Measurements from ENCODE around the gene SKA1. TPM values are rescaled to one million over a fixed set of nuclear protein-coding genes. Genes with fewer than 3 reads are reported as not detected.

The SKA1 gene
- total RNA-seq, 4 donors from 2014 or later = 0.13 to 0.77 TPM; not detected in 2

GRCh38 chr18:50356036-50356945 lies 18.6 kb upstream of the SKA1 start:
- Histone ChIP-seq H3K27me3 (peaks cover 29% of the 10 kb centered on the region), H3K4me3 (no peak overlapping the region), H3K9me3 (no peaks in the 10 kb centered on the region), H3K4me1 (no peaks in the 10 kb centered on the region), H3K36me3 (no peaks in the 10 kb centered on the region), H3K27ac (no peak overlapping the region)
- WGBS, 2 donors (ENCODE audit: low coverage in 1 of 2) = 9 to 22% methylated on average over 4 of the region's 4 CpGs
- TF ChIP-seq CTCF (IDR thresholded peaks at IDR 0.05) (no peak), POLR2AphosphoS5 (IDR thresholded peaks at IDR 0.05) (no peak), POLR2A (IDR thresholded peaks at IDR 0.05) (no peak), EP300 (IDR thresholded peaks at IDR 0.05) (no peak)
- no peak for ATAC-seq

- no peaks in the 10 kb centered on the region for H3K36me3 ChIP-seq
- no peak for TF ChIP-seq EP300 (IDR thresholded peaks at IDR 0.05)
- no peak for TF ChIP-seq POLR2A (IDR thresholded peaks at IDR 0.05)
- no peak for TF ChIP-seq CTCF (IDR thresholded peaks at IDR 0.05)
- no peak for TF ChIP-seq POLR2AphosphoS5 (IDR thresholded peaks at IDR 0.05)
- H3K27ac ChIP-seq = no peak overlapping the region
- peaks cover 15% of the 10 kb centered on the region for H3K27me3 ChIP-seq
- H3K4me3 ChIP-seq = no peak overlapping the region
- no peaks in the 10 kb centered on the region for H3K4me1 ChIP-seq
- H3K9me3 ChIP-seq = no peaks in the 10 kb centered on the region
- WGBS, 2 donors (ENCODE audit: low coverage in 1 of 2) = 0 to 13% methylated on average over 1 of the region's 1 CpG
- ATAC-seq = no peak
Measured at GRCh38 chr18:50358844-50359243, 16.0 kb upstream of the SKA1 start.

GRCh38 chr18:50359806-50360205 lies 15.0 kb upstream of the SKA1 start:
- no peaks in the 10 kb centered on the region for H3K4me1 ChIP-seq
- no peak overlapping the region for H3K27ac ChIP-seq
- no peak overlapping the region for H3K4me3 ChIP-seq
- TF ChIP-seq POLR2A (IDR thresholded peaks at IDR 0.05) (no peak), CTCF (IDR thresholded peaks at IDR 0.05) (no peak), POLR2AphosphoS5 (IDR thresholded peaks at IDR 0.05) (no peak), EP300 (IDR thresholded peaks at IDR 0.05) (no peak)
- peaks cover 15% of the 10 kb centered on the region for H3K27me3 ChIP-seq
- H3K36me3 ChIP-seq = no peaks in the 10 kb centered on the region
- WGBS, 2 donors (ENCODE audit: low coverage in 1 of 2) = 79 to 88% methylated on average over 1 to 2 of the region's 2 CpGs
- no peaks in the 10 kb centered on the region for H3K9me3 ChIP-seq
- no peak for ATAC-seq

GRCh38 chr18:50360611-50361010 lies 14.2 kb upstream of the SKA1 start:
- ATAC-seq = no peak
- Histone ChIP-seq H3K27me3 (peaks cover 15% of the 10 kb centered on the region), H3K4me1 (no peaks in the 10 kb centered on the region), H3K4me3 (no peak overlapping the region), H3K9me3 (no peaks in the 10 kb centered on the region), H3K36me3 (no peaks in the 10 kb centered on the region), H3K27ac (no peak overlapping the region)
- TF ChIP-seq POLR2AphosphoS5 (IDR thresholded peaks at IDR 0.05) (no peak), POLR2A (IDR thresholded peaks at IDR 0.05) (no peak)
- 18 to 39% methylated on average over 2 of the region's 2 CpGs for WGBS, 2 donors (ENCODE audit: low coverage in 1 of 2)

- no peaks in the 10 kb centered on the region for H3K27me3 ChIP-seq
- H3K36me3 ChIP-seq = no peaks in the 10 kb centered on the region
- no peak for TF ChIP-seq CTCF (IDR thresholded peaks at IDR 0.05)
- TF ChIP-seq POLR2A (IDR thresholded peaks at IDR 0.05) = no peak
- TF ChIP-seq EP300 (IDR thresholded peaks at IDR 0.05) = no peak
- no peak for TF ChIP-seq POLR2AphosphoS5 (IDR thresholded peaks at IDR 0.05)
- H3K4me1 ChIP-seq = peaks cover 0 to 8% (median 0%) of the 10 kb centered on the region in 3 donors
- H3K27ac ChIP-seq = no peak overlapping the region
- H3K4me3 ChIP-seq = no peak overlapping the region
- no peak for ATAC-seq
- peaks cover 0 to 24% (median 0%) of the 10 kb centered on the region in 3 donors for H3K9me3 ChIP-seq
Measured at GRCh38 chr18:50369672-50370071, 5.2 kb upstream of the SKA1 start.

Data from gastroesophageal sphincter (tissue), 4 donors.